Gastrocnemius medialis (tissue), 4 donors: ENCODE results near the gene DOCK10.

Experiments used
- CTCF ChIP-seq, 5 experiments: fragments of 450-650 bp in 3 of 5; fragments of 200-600 bp in 2 of 5; sonication (generic) in 2 of 5; IDR thresholded peaks in 4 of 5; conservative IDR thresholded peaks in 1 of 5; 1 replicate in 4 of 5; 2 replicates in 1 of 5; pipeline ENCODE4 v1.5.1; 2016 to 2019; ENCODE audit warnings: antibody characterized with exemption in 5 of 5, mild to moderate bottlenecking in 3 of 5, moderate library complexity in 3 of 5
- POLR2A ChIP-seq, 2 donors: fragments of 450-650 bp; IDR thresholded peaks; one replicate each; pipeline ENCODE4 v1.6.1; 2017; ENCODE audit warnings: antibody characterized with exemption in 2 of 2, mild to moderate bottlenecking in 2 of 2, moderate library complexity in 2 of 2

- TF ChIP-seq POLR2A (IDR thresholded peaks at IDR 0.05) (no peak), CTCF (IDR thresholded peaks at IDR 0.05 in 4 of 5, conservative IDR thresholded peaks at IDR 0.05 in 1 of 5) (no peak)
Measured at GRCh38 chr2:225056330-225057073, 14.2 kb upstream of the DOCK10 start.
